ENCODE measurements around the gene PDCD1LG2.

GRCh38 chr9:5483306-5483705, 27.0 kb upstream of the PDCD1LG2 start:
- no peak for TF ChIP-seq CTCF (IDR thresholded peaks at IDR 0.05; ENCODE audit: poor library complexity)
- TF ChIP-seq EZH2phosphoT487 (IDR thresholded peaks at IDR 0.05; ENCODE audit: low read depth, severe bottlenecking, unreplicated experiment), result no peak

Data from hepatocyte (in vitro differentiated cells).